Caco-2 (cell line): ENCODE measurements around the gene ANKDD1A. TPM values are rescaled to one million over a fixed set of nuclear protein-coding genes. Genes with fewer than 3 reads are reported as not detected.

Experiments
- BruUV-seq: library from RNA; stranded (reverse); fragments of 400-500 nt; replicated peaks from 2 replicates; lab custom pipeline; 2021; lab: Mats Ljungman, UMichigan
- CTCF ChIA-PET: fragments of 300-600 bp; sonication (Branson Sonifier 250); formaldehyde crosslinking; loops from one replicate; lab custom pipeline; 2022; ENCODE audit warnings: antibody characterized with exemption; lab: Charles Lee
- POLR2A ChIA-PET: fragments of 300-600 bp; sonication (Branson Sonifier 250); formaldehyde crosslinking; loops from one replicate; lab custom pipeline; 2022; ENCODE audit warnings: antibody characterized with exemption; lab: Charles Lee
- DNase-seq, 2 experiments: peaks; one replicate each; pipeline versions ENCODE4 v3.0.0 to v3.0.0-alpha.2; 2020 to 2022
- H3K27me3 ChIP-seq: replicated peaks from 2 replicates; pipeline ENCODE4 v1.6.0; 2011; ENCODE audit warnings: low read length; ENCODE audit not compliant: control insufficient read depth, insufficient read depth
- H3K36me3 ChIP-seq: 2 replicates; pipeline ENCODE4 v1.5.1; 2011; ENCODE audit warnings: low read length; ENCODE audit not compliant: control insufficient read depth, insufficient read depth
- H3K4me1 ChIP-seq: fragments of 250-450 bp; sonication (Bioruptor Pico); 2 replicates; pipeline ENCODE4 v1.5.1; 2020; ENCODE audit warnings: mild to moderate bottlenecking
- H3K4me3 ChIP-seq: 2 replicates; pipeline ENCODE4 v1.5.1; 2011; ENCODE audit warnings: low read depth, mild to moderate bottlenecking, control low read depth, low read length
- H3K9me3 ChIP-seq: fragments of 250-450 bp; sonication (Bioruptor Pico); 2 replicates; pipeline ENCODE4 v1.5.1; 2020; ENCODE audit warnings: mild to moderate bottlenecking, moderate library complexity
- H3K27ac Mint-ChIP-seq: one replicate; pipeline ENCODE4 v1.8.0; 2022; ENCODE audit warnings: mixed read lengths; ENCODE audit not compliant: unreplicated experiment
- H3K27me3 Mint-ChIP-seq: one replicate; pipeline ENCODE4 v1.8.0; 2022; ENCODE audit warnings: mixed read lengths; ENCODE audit not compliant: insufficient read depth, unreplicated experiment
- H3K36me3 Mint-ChIP-seq: one replicate; pipeline ENCODE4 v1.8.0; 2022; ENCODE audit warnings: mild to moderate bottlenecking, mixed read lengths; ENCODE audit not compliant: insufficient read depth, unreplicated experiment
- H3K4me1 Mint-ChIP-seq: one replicate; pipeline ENCODE4 v1.8.0; 2022; ENCODE audit warnings: low read depth, mixed read lengths; ENCODE audit not compliant: unreplicated experiment
- H3K4me3 Mint-ChIP-seq: one replicate; pipeline ENCODE4 v1.8.0; 2022; ENCODE audit warnings: mild to moderate bottlenecking, moderate library complexity, mixed read lengths; ENCODE audit not compliant: unreplicated experiment
- H3K9me3 Mint-ChIP-seq: one replicate; pipeline ENCODE4 v1.8.0; 2022; ENCODE audit warnings: mixed read lengths; ENCODE audit not compliant: unreplicated experiment
- CTCF ChIP-seq, 2 experiments: fragments of 200-600 bp in 1 of 2; IDR thresholded peaks; 1 replicate in 1 of 2; 2 replicates in 1 of 2; pipeline versions ENCODE4 v1.5.1 to v1.8.0; 2011 to 2022; ENCODE audit warnings: antibody characterized with exemption in 1 of 2, control low read depth in 1 of 2, inconsistent platforms in 1 of 2, low read depth in 1 of 2, low read length in 1 of 2, mild to moderate bottlenecking in 1 of 2, moderate library complexity in 1 of 2; ENCODE audit not compliant: insufficient read depth in 1 of 2, severe bottlenecking in 1 of 2, unreplicated experiment in 1 of 2
- intact Hi-C: fragments of 100-400 bp; cut with micrococcal nuclease; formaldehyde crosslinking; loops from one replicate; pipeline ENCODE4 v1.10.0; 2022; ENCODE audit not compliant: unreplicated experiment
- total RNA-seq: library from RNA; stranded (reverse); gene quantifications from 2 replicates; pipeline ENCODE4 v1.2.3, GENCODE V29; 2022

ANKDD1A gene
- total RNA-seq, 1 experiment from 2014 or later, result 1.6 TPM

DNA sequence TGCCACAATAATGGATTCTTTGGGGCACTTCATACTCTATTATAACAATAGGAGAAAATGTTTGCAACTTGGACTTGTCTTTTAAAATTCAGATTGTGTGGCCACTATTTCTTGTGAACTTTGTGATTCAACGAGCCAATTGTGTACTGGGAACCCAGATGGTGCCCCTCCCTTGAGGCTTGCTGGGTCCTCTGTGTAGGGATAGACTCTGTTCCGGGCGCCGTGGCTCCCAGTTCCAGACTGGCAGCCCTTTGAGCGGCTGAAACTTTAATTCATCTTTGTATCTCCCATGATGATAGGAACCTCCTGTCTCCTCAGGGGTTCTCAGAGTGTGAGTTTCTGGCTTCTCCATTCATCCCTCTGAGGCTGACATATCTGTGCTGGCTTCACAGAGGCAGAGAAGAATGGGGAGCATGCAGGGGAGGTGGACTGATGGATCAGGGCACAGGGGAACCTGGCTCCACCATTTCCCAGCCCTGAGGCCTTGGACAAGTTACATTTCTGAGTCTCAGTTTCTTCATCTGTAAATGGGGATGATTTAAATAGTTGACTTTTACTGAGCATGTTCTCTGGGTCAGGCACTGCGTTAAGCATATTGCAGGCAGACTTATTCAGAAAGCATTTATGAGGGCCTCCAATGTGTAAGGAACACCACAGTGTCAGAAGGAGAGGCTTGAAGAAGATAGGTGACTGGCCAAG is 15.2 kb upstream of the ANKDD1A start:
- Mint-ChIP-seq H3K4me3 (no peak overlapping the region), H3K9me3 (no peaks in the 10 kb centered on the region), H3K36me3 (peaks cover 6% of the 10 kb centered on the region), H3K27ac (no peak overlapping the region), H3K4me1 (peaks cover 7% of the 10 kb centered on the region), H3K27me3 (no peaks in the 10 kb centered on the region)
- Histone ChIP-seq H3K4me3 (no peak overlapping the region), H3K36me3 (no peaks in the 10 kb centered on the region), H3K9me3 (peaks cover 9% of the 10 kb centered on the region; the same call in 1 of the 2 replicates), H3K4me1 (peaks cover 18% of the 10 kb centered on the region), H3K27me3 (no peaks in the 10 kb centered on the region; the same call in 1 of the 2 replicates)
- DNase-seq, result no peak
- BruUV-seq, result no TSS peak
- no peak for TF ChIP-seq CTCF (IDR thresholded peaks at IDR 0.05; ENCODE audit: insufficient read depth in 1 of 2, low read depth in 1 of 2, low read length in 1 of 2, severe bottlenecking in 1 of 2, unreplicated experiment in 1 of 2)
- CTCF ChIA-PET, result no interaction called here
- intact Hi-C loops, result no loop called here
- POLR2A ChIA-PET, result no interaction called here

DNA sequence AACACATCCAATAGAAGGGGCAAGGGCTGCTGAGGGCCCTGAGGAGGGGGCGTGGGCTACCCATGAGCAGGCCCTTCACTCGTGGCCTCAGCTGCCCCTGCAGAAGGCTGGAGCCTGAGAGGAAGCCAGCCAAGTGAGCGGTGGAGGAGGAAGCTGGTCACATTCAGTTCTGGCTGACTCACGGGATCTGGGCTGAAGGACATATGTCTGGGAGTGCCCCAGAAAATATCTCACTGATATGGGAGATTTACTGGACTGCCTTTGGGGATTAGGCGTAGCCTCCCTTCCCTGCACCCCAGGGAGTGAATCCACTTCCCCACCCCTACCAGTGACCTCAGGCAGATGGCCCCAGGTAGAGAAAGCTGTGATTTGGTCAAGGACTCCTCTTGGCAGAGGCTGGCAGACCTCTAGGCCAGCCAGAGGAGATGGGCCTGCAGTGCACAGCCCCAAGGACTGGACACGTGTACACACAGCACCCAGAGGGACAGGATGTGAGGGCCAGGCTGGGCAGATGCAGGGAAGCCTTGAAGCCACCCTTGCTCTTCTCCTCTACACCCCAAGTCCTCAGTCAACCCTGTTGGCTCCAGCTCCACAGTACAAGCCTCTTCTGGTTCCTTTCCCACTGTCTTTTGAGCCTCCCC is 14.2 kb upstream of the ANKDD1A start:
- intact Hi-C loops, result no loop called here
- H3K9me3 ChIP-seq, result peaks cover 12% of the 10 kb centered on the region; the same call in 1 of the 2 replicates
- Mint-ChIP-seq H3K4me3 (no peak overlapping the region), H3K36me3 (peaks cover 6% of the 10 kb centered on the region), H3K27me3 (no peaks in the 10 kb centered on the region), H3K9me3 (no peaks in the 10 kb centered on the region), H3K4me1 (peaks cover 7% of the 10 kb centered on the region), H3K27ac (no peak overlapping the region)
- no peak overlapping the region for H3K4me3 ChIP-seq
- ChIA-PET CTCF (no interaction called here), POLR2A (no interaction called here)
- no peaks in the 10 kb centered on the region for H3K27me3 ChIP-seq
- no peak for DNase-seq
- no peak for TF ChIP-seq CTCF (IDR thresholded peaks at IDR 0.05; ENCODE audit: insufficient read depth in 1 of 2, low read depth in 1 of 2, low read length in 1 of 2, severe bottlenecking in 1 of 2, unreplicated experiment in 1 of 2)
- no TSS peak for BruUV-seq
- H3K4me1 ChIP-seq, result peaks cover 18% of the 10 kb centered on the region
- H3K36me3 ChIP-seq, result no peaks in the 10 kb centered on the region

DNA sequence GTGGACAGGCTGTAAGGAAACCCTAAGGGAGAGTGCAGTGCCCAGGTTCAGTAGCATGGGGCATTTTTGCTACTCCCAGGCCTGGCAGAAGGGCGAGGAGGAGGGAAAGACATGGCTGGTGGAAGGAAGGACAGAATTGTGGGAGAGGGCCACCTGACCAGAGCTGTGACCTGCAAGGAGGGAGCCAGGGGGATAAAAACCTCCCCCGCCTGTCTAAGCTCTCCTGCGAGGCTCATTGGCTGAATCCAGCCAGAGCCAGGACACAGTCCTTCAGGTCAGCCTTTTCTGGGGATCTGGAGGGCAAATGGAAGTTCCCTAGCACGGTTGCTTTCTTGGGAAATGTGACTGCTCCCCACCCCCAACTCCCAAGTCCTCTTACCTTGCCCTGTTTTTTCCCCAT is 13.3 kb upstream of the ANKDD1A start:
- Histone ChIP-seq H3K4me3 (no peak overlapping the region), H3K36me3 (no peaks in the 10 kb centered on the region), H3K27me3 (no peaks in the 10 kb centered on the region), H3K9me3 (peaks cover 12% of the 10 kb centered on the region; the same call in 1 of the 2 replicates), H3K4me1 (peaks cover 12% of the 10 kb centered on the region)
- Mint-ChIP-seq H3K36me3 (peaks cover 6% of the 10 kb centered on the region), H3K27me3 (no peaks in the 10 kb centered on the region), H3K27ac (no peak overlapping the region), H3K4me1 (peaks cover 7% of the 10 kb centered on the region), H3K9me3 (no peaks in the 10 kb centered on the region), H3K4me3 (no peak overlapping the region)
- CTCF ChIA-PET, result no interaction called here
- no peak for TF ChIP-seq CTCF (IDR thresholded peaks at IDR 0.05; ENCODE audit: insufficient read depth in 1 of 2, low read depth in 1 of 2, low read length in 1 of 2, severe bottlenecking in 1 of 2, unreplicated experiment in 1 of 2)
- intact Hi-C loops, result no loop called here
- no peak for DNase-seq
- no TSS peak for BruUV-seq
- POLR2A ChIA-PET, result no interaction called here
